MM.1S (cell line): Measurements from ENCODE around the gene SMC4.
A peak's percentile ranks its signal among the peaks of the same experiment; 100 is the strongest.

ENCODE experiments used
- DNase-seq: peaks from one replicate; pipeline ENCODE4 v3.0.0-alpha.2; 2015
- H2AFZ ChIP-seq: fragments of 300-600 bp; sonication (generic); 2 replicates; pipeline ENCODE4 v1.6.0; 2016; ENCODE audit warnings: antibody characterized with exemption, low read length
- H3F3A ChIP-seq: fragments of 300-600 bp; sonication (generic); 2 replicates; pipeline ENCODE4 v1.6.1; 2016; ENCODE audit warnings: mild to moderate bottlenecking, antibody characterized with exemption, low read length, moderate library complexity, mixed read lengths; ENCODE audit not compliant: insufficient read depth
- H3K27ac ChIP-seq: fragments of 300-600 bp; sonication (generic); 2 replicates; pipeline ENCODE4 v1.5.1; 2016; ENCODE audit warnings: mild to moderate bottlenecking, low read length
- H3K27me3 ChIP-seq: fragments of 300-600 bp; sonication (generic); replicated peaks from 2 replicates; pipeline ENCODE4 v1.6.0; 2016; ENCODE audit warnings: low read length; ENCODE audit not compliant: insufficient read depth
- H3K36me3 ChIP-seq: fragments of 300-600 bp; sonication (generic); replicated peaks from 2 replicates; pipeline ENCODE4 v1.6.1; 2016; ENCODE audit warnings: mild to moderate bottlenecking, low read length, mixed read lengths; ENCODE audit not compliant: insufficient read depth
- H3K4me1 ChIP-seq: fragments of 300-600 bp; sonication (generic); 2 replicates; pipeline ENCODE4 v1.6.1; 2016; ENCODE audit warnings: low read length, mixed read lengths
- H3K4me2 ChIP-seq: fragments of 300-600 bp; sonication (generic); 2 replicates; pipeline ENCODE4 v1.6.0; 2016; ENCODE audit warnings: low read depth, low read length
- H3K4me3 ChIP-seq: fragments of 300-600 bp; sonication (generic); 2 replicates; pipeline ENCODE4 v1.5.1; 2016; ENCODE audit warnings: low read length, mixed read lengths
- H3K79me2 ChIP-seq: fragments of 300-600 bp; sonication (generic); 2 replicates; pipeline ENCODE4 v1.6.1; 2016; ENCODE audit warnings: mixed run types, low read length, mixed read lengths
- H3K9ac ChIP-seq: fragments of 300-600 bp; sonication (generic); 2 replicates; pipeline ENCODE4 v1.6.1; 2016; ENCODE audit warnings: low read length, mixed read lengths
- H3K9me2 ChIP-seq: fragments of 300-600 bp; sonication (generic); replicated peaks from 2 replicates; pipeline ENCODE4 v1.6.1; 2016; ENCODE audit warnings: mild to moderate bottlenecking, low read length, mixed read lengths; ENCODE audit not compliant: insufficient read depth
- H3K9me3 ChIP-seq: fragments of 300-600 bp; sonication (generic); replicated peaks from 2 replicates; pipeline ENCODE4 v1.6.1; 2016; ENCODE audit warnings: mild to moderate bottlenecking, low read length, mixed read lengths; ENCODE audit not compliant: insufficient read depth
- H4K20me1 ChIP-seq: fragments of 300-600 bp; sonication (generic); 2 replicates; pipeline ENCODE4 v1.6.1; 2016; ENCODE audit warnings: mild to moderate bottlenecking, low read length, moderate library complexity, mixed read lengths; ENCODE audit not compliant: insufficient read depth
- CTCF ChIP-seq: fragments of 300-600 bp; sonication (generic); IDR thresholded peaks from 2 replicates; pipeline ENCODE4 v1.5.1; 2016; ENCODE audit warnings: antibody characterized with exemption, low read length, mixed read lengths
- EZH2 ChIP-seq: fragments of 300-600 bp; sonication (generic); optimal IDR thresholded peaks from 2 replicates; pipeline ENCODE3; 2017; ENCODE audit warnings: low read depth, mild to moderate bottlenecking, antibody characterized with exemption, low read length, mixed read lengths
- EZH2phosphoT487 ChIP-seq: fragments of 300-600 bp; sonication (generic); IDR thresholded peaks from 2 replicates; pipeline ENCODE4 v1.6.1; 2018; ENCODE audit warnings: antibody characterized with exemption, low read length

Gene SMC4

GRCh38 chr3:160384639-160385318 is 14.7 kb upstream of the SMC4 start:
- H3K9me3 ChIP-seq = no peaks in the 10 kb centered on the region
- H3K27ac ChIP-seq = no peak overlapping the region
- H3K9me2 ChIP-seq = no peaks in the 10 kb centered on the region
- H3F3A ChIP-seq = no peaks in the 10 kb centered on the region
- H3K36me3 ChIP-seq = no peaks in the 10 kb centered on the region
- H3K4me1 ChIP-seq = no peaks in the 10 kb centered on the region
- TF ChIP-seq EZH2phosphoT487 = no peak
- TF ChIP-seq EZH2 = no peak
- TF ChIP-seq CTCF = no peak
- no peak for DNase-seq
- H3K27me3 ChIP-seq = no peaks in the 10 kb centered on the region
- no peak overlapping the region for H3K4me3 ChIP-seq
- no peak overlapping the region for H3K4me2 ChIP-seq
- no peak overlapping the region for H3K9ac ChIP-seq
- no peak overlapping the region for H2AFZ ChIP-seq
- peaks cover 30% of the 10 kb centered on the region for H3K79me2 ChIP-seq
- H4K20me1 ChIP-seq = no peaks in the 10 kb centered on the region

GRCh38 chr3:160390565-160391138 is 8.8 kb upstream of the SMC4 start:
- Histone ChIP-seq H3K9ac (no peak overlapping the region), H3K4me2 (peak overlapping the region; percentile 39; the same call in 1 of the 2 replicates), H3K9me2 (no peaks in the 10 kb centered on the region), H3K36me3 (no peaks in the 10 kb centered on the region), H2AFZ (no peak overlapping the region), H3K9me3 (no peaks in the 10 kb centered on the region), H3K27ac (peak overlapping the region; percentile 26; the same call in 1 of the 2 replicates), H3K79me2 (peaks cover 70% of the 10 kb centered on the region), H4K20me1 (no peaks in the 10 kb centered on the region), H3K27me3 (no peaks in the 10 kb centered on the region), H3K4me3 (no peak overlapping the region), H3K4me1 (peaks cover 14% of the 10 kb centered on the region), H3F3A (peaks cover 6% of the 10 kb centered on the region; the same call in 1 of the 2 replicates)
- DNase-seq = no peak
- TF ChIP-seq EZH2 = no peak
- TF ChIP-seq EZH2phosphoT487 = no peak
- no peak for TF ChIP-seq CTCF

GRCh38 chr3:160392798-160393197 is 6.7 kb upstream of the SMC4 start:
- Histone ChIP-seq H3K4me3 (no peak overlapping the region), H3K27ac (no peak overlapping the region), H3K27me3 (no peaks in the 10 kb centered on the region), H3K4me2 (no peak overlapping the region), H2AFZ (no peak overlapping the region), H3K36me3 (no peaks in the 10 kb centered on the region), H3K9me2 (no peaks in the 10 kb centered on the region), H3K9me3 (no peaks in the 10 kb centered on the region), H3K9ac (no peak overlapping the region), H3K79me2 (peaks cover 74% of the 10 kb centered on the region), H4K20me1 (no peaks in the 10 kb centered on the region), H3K4me1 (peaks cover 20% of the 10 kb centered on the region), H3F3A (peaks cover 6% of the 10 kb centered on the region; the same call in 1 of the 2 replicates)
- DNase-seq = no peak
- TF ChIP-seq EZH2phosphoT487 (no peak), CTCF (no peak), EZH2 (no peak)
